ENCODE measurements around the gene ATP2B2.

DNA sequence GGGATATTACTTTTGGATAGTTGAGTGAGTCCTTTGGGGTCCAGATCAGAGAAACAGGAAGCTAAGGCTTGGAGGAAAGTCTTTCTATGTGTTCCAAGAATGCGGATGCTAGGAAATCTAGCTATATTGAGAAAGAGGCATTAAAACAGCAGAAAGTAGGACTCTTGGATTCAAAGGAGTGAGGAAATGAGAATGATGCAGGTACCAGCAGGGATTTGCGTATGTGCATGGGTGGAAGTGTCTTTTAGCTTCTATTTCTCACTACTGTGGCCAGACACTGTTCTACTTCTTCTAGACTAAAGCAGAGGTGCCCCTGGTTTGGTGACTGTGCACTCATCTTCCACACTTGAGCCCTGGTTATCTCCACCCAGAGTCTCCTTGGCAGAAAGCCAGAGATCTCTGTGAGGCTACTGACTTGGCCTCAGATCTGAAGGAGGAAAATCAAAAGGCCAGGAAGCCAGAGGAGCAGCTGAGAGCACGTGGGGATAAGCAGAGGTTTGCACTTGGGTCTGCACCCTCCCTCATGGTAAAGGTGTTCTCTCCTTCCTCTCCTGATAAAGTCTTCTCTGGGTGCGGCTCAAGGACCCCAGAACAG, 44.3 kb downstream of the ATP2B2 start:
- TF ChIP-seq POLR2AphosphoS5 (IDR thresholded peaks at IDR 0.05; ENCODE audit: low read depth) (no peak), EZH2 (IDR thresholded peaks at IDR 0.05; ENCODE audit: low read depth, unreplicated experiment) (no peak), REST (IDR thresholded peaks at IDR 0.05; ENCODE audit: unreplicated experiment) (no peak), JUNB (IDR thresholded peaks at IDR 0.05; ENCODE audit: unreplicated experiment) (no peak), EZH2phosphoT487 (IDR thresholded peaks at IDR 0.05; ENCODE audit: unreplicated experiment) (no peak), CREB1 (CRISPR knock-in tag; IDR thresholded peaks at IDR 0.05; ENCODE audit: low read depth) (no peak), ZNF462 (CRISPR knock-in tag; IDR thresholded peaks at IDR 0.05) (no peak), NANOG (IDR thresholded peaks at IDR 0.05; ENCODE audit: borderline replicate concordance) (no peak), ZNF114 (CRISPR knock-in tag; IDR thresholded peaks at IDR 0.05) (no peak), ZNF331 (CRISPR knock-in tag; IDR thresholded peaks at IDR 0.05; ENCODE audit: low read depth) (no peak)
- TF ChIP-seq, protein P1, sequence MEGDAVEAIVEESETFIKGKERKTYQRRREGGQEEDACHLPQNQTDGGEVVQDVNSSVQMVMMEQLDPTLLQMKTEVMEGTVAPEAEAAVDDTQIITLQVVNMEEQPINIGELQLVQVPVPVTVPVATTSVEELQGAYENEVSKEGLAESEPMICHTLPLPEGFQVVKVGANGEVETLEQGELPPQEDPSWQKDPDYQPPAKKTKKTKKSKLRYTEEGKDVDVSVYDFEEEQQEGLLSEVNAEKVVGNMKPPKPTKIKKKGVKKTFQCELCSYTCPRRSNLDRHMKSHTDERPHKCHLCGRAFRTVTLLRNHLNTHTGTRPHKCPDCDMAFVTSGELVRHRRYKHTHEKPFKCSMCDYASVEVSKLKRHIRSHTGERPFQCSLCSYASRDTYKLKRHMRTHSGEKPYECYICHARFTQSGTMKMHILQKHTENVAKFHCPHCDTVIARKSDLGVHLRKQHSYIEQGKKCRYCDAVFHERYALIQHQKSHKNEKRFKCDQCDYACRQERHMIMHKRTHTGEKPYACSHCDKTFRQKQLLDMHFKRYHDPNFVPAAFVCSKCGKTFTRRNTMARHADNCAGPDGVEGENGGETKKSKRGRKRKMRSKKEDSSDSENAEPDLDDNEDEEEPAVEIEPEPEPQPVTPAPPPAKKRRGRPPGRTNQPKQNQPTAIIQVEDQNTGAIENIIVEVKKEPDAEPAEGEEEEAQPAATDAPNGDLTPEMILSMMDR (conservative IDR thresholded peaks at IDR 0.05; ENCODE audit: low read depth in 2 of 2), result no peak
- TF ChIP-seq, protein P2, sequence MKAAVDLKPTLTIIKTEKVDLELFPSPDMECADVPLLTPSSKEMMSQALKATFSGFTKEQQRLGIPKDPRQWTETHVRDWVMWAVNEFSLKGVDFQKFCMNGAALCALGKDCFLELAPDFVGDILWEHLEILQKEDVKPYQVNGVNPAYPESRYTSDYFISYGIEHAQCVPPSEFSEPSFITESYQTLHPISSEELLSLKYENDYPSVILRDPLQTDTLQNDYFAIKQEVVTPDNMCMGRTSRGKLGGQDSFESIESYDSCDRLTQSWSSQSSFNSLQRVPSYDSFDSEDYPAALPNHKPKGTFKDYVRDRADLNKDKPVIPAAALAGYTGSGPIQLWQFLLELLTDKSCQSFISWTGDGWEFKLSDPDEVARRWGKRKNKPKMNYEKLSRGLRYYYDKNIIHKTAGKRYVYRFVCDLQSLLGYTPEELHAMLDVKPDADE (IDR thresholded peaks at IDR 0.05), result no peak

Data from GM23338 (cell line).